H54 (cell line): ENCODE data around the gene CDC42BPB.

Experiments used
- DNase-seq: peaks from one replicate; pipeline ENCODE4 v3.0.0; 2011; ENCODE audit warnings: low spot score, mixed read lengths; ENCODE audit not compliant: insufficient read length
- FAIRE-seq: peaks from 3 replicates; lab custom pipeline; 2011; peaks lifted over from hg19 to GRCh38; lab: Jason Lieb, UNC
- POLR2A ChIP-seq: IDR thresholded peaks from 2 replicates; pipeline ENCODE4 v1.6.1; 2011; ENCODE audit warnings: low read depth, mild to moderate bottlenecking, low read length

The CDC42BPB gene

DNA sequence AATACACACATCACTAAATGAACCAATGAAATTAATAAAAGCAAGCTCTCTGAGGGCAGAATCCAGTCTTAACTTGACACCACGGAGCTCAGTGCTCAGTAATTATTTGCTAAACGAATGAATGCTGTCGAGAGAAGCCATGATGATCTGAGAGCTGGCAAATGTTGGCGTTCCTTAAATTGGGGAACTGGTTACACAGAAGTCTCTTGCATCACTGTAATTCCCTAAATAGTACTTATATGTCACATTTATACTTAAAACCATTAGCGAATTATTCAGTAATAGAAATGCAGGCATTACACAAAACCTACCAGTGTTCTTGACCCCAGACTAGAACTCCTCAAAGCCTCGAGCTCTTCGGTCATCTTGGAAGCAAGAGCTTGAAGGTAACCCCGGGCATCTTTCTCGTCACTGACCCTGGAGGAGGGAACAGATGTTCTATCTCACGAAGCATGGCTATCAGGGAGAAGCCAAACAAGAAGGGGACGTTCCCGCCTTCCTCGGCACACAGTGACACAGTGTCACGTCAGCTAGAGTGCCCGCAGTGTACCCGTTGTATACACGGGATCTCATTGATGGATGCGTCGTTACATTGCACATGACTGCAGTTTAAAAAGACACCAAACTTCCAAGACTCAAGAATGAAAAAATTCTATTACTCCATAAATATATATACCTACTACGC lies 91.2 kb downstream of the CDC42BPB start:
- FAIRE-seq, result no peak
- no peak for DNase-seq
- TF ChIP-seq POLR2A, result no peak

GRCh38 chr14:102965282-102965681 lies 92.1 kb downstream of the CDC42BPB start:
- DNase-seq (no peak), FAIRE-seq (no peak)
- TF ChIP-seq POLR2A, result no peak

- DNase-seq (no peak), FAIRE-seq (no peak)
- no peak for TF ChIP-seq POLR2A
Observed at GRCh38 chr14:102964152-102964730, 93.1 kb downstream of the CDC42BPB start.

- no peak for TF ChIP-seq POLR2A
- no peak for FAIRE-seq
- DNase-seq, result no peak
Observed at GRCh38 chr14:102962111-102962627, 95.2 kb downstream of the CDC42BPB start.

DNA sequence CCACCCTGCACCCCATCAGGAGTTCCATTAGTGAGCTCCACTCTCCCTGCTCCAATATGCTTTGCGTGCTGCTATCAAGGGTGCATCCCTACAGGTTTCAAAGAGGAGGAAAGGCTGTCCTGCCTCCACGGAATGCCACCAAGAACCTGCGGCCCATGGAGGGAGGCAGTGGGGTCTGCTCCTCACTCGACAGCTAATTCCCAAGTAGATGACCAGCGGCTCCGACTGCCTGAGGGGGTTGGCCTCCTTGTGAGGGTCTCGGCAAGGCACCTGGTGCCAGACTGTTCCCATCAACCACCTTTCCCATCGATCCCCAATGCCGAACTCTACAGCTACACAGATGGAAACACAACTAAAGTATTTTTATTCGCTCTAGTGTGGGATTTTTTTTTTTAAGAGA lies 98.9 kb downstream of the CDC42BPB start:
- no peak for TF ChIP-seq POLR2A
- DNase-seq (no peak), FAIRE-seq (no peak)

- no peak for DNase-seq
- TF ChIP-seq POLR2A, result no peak
- FAIRE-seq, result no peak
Observed at GRCh38 chr14:102957222-102957621, 100.1 kb downstream of the CDC42BPB start.

- FAIRE-seq (no peak), DNase-seq (no peak)
- TF ChIP-seq POLR2A, result no peak
Observed at GRCh38 chr14:102955636-102956408, 101.5 kb downstream of the CDC42BPB start.

GRCh38 chr14:102954081-102954789 lies 103.1 kb downstream of the CDC42BPB start:
- no peak for TF ChIP-seq POLR2A
- no peak for FAIRE-seq
- no peak for DNase-seq

- DNase-seq, result no peak
- FAIRE-seq, result no peak
- no peak for TF ChIP-seq POLR2A
Observed at GRCh38 chr14:102953100-102953499, 104.2 kb downstream of the CDC42BPB start.

DNA sequence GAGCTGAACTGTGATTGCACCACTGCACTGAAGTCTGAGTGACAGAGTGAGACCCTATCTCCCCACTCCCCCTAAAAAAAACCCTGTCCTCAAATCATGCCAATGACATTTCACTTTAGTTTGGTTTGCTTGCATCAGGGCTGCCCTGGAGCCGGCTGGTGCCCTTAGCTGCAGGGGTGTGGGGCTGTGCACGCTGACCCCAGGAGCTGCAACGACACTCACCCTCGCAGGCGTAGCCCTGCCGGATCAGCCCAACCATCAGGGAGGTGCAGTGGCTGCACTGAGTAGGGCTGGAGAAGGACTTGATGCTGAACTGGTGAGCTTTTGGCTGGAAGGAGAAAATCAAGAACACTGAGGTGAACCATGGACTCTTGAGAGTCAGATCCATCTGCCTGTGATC lies 105.1 kb downstream of the CDC42BPB start:
- TF ChIP-seq POLR2A, result no peak
- FAIRE-seq (no peak), DNase-seq (no peak)

DNA sequence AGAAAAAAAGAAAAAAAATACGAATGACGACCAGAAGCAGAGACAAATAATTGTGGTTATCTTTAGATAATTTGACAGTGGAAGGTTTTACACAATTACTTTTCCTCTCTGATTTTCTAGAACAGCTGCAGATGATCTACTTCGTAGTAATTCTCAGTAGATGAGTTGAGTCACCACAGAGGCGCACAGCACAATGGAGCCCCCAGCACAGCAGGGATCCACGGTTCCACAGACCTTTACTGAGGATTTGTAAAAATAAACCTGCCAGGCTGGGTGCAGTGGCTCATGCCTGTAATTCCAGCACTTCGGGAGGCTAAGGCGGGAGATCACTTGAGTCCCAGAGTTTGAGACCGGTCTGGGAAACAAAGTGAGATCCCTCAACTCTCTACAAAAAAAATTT lies 105.5 kb downstream of the CDC42BPB start:
- no peak for FAIRE-seq
- no peak for DNase-seq
- TF ChIP-seq POLR2A, result no peak

DNA sequence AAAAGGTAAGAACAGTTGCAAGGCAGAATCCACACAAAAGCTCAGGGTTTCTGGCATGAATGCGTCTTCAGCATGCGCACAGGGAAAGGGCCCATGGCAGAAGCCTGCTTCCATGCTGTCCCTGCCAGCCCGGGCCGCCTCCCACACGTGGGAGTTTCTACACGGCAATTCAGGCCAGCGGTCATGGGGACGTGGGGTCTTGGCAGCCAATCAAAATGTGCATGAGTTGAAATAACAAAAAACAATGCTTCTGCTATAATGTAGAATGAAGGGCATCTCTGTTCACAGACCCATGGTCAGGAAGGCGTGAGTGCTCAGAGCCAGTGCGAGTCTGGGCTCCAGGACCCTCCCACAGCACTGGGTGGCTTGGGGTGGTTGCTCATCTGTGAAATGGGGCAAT lies 106.3 kb downstream of the CDC42BPB start:
- TF ChIP-seq POLR2A, result no peak
- FAIRE-seq, result no peak

DNA sequence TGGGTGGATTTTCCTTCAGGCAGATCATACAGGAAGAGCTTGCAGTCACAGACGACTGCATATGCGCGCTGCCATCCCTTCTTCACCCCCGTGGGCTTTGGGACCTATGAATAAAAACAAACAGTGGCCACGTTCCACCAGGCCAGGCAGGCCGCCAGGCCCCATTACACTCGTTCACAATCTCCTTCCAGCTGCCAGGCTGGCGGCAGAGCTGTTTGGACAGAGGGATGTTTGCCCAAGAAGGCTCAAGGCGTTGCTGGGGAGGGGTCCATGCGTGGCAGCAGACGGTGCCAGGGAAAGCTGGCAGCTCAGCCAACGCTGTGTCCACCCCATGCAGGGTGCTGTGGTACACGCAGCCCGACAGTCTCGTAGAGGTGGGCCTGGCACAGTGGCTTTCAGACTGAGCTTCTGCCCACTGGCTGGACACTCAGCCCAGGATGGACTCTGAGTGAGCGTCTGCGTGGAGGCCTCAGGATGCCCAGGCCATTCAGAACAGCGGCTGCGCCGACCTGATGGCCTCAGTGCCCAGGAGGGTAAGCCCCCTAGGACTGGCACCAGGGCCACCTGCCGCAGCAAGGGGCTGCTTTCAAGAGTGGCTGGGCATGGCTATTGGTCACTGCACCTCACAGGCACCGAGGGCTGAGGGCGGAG lies 107.4 kb downstream of the CDC42BPB start:
- DNase-seq, result no peak
- FAIRE-seq, result no peak
- TF ChIP-seq POLR2A, result no peak

More for the DNA sequence above, 106.3 kb downstream of the CDC42BPB start:
- DNase-seq, result no peak
